HepG2 (cell line): ENCODE measurements around the gene SPAG8. TPM values are rescaled to one million over a fixed set of nuclear protein-coding genes. Genes with fewer than 3 reads are reported as not detected.

Source experiments
- ATAD3A ChIP-seq: sonication (generic); formaldehyde crosslinking; IDR thresholded peaks from 2 replicates; pipeline ENCODE4 v1.4.0; 2020; ENCODE audit warnings: missing genetic modification reagents
- BRF2 ChIP-seq: sonication (generic); formaldehyde crosslinking; IDR thresholded peaks from 2 replicates; pipeline ENCODE4 v1.8.1; 2022; ENCODE audit warnings: mild to moderate bottlenecking, missing genetic modification reagents
- CREM ChIP-seq, 2 experiments: sonication (generic) in 1 of 2; formaldehyde crosslinking in 1 of 2; IDR thresholded peaks; 2 replicates each; pipeline versions ENCODE4 v1.4.0 to v1.6.1; 2016 to 2020; ENCODE audit warnings: antibody characterized with exemption in 1 of 2, mild to moderate bottlenecking in 1 of 2, missing genetic modification reagents in 1 of 2
- DMAP1 ChIP-seq: IDR thresholded peaks from 2 replicates; pipeline ENCODE4 v1.6.1; 2016
- DPF2 ChIP-seq: sonication (generic); formaldehyde crosslinking; IDR thresholded peaks from 2 replicates; pipeline ENCODE4 v1.4.0; 2020; ENCODE audit warnings: mild to moderate bottlenecking, low read depth, missing genetic modification reagents, borderline replicate concordance
- JARID2 ChIP-seq: sonication (generic); formaldehyde crosslinking; IDR thresholded peaks from 2 replicates; pipeline ENCODE4 v1.8.1; 2023; ENCODE audit warnings: missing genetic modification reagents, inconsistent platforms; ENCODE audit not compliant: insufficient replicate concordance
- ZFX ChIP-seq: sonication (generic); formaldehyde crosslinking; IDR thresholded peaks from 2 replicates; pipeline ENCODE4 v1.4.0; 2020; ENCODE audit warnings: mild to moderate bottlenecking, low read depth, missing genetic modification reagents, moderate library complexity
- ZNF3 ChIP-seq: IDR thresholded peaks from 2 replicates; pipeline ENCODE4 v1.7.0; 2017; ENCODE audit warnings: inconsistent platforms
- ZNF460 ChIP-seq: sonication (generic); formaldehyde crosslinking; IDR thresholded peaks from 2 replicates; pipeline ENCODE4 v1.5.1; 2020; ENCODE audit warnings: missing genetic modification reagents, mild to moderate bottlenecking, borderline replicate concordance
- ZNF546 ChIP-seq: sonication (generic); formaldehyde crosslinking; conservative IDR thresholded peaks from 2 replicates; pipeline ENCODE4 v1.8.1; 2023; ENCODE audit warnings: mild to moderate bottlenecking, missing genetic modification reagents
- polyA plus RNA-seq, 8 experiments: library from polyadenylated mRNA; depleted of rRNA in 3 of 8; stranded (reverse) in 7 of 8; unstranded in 1 of 8; fragments of >200 nt; fragmentation: Illumina TruSeq in 4 of 8; extraction: Trizol in 4 of 8; gene quantifications; 2 replicates each; pipeline versions ENCODE4 v1.2.1 to v1.2.3, GENCODE V29; 2011 to 2016; ENCODE audit warnings: low read depth in 4 of 8, missing spikeins in 1 of 8, mixed read lengths in 1 of 8; ENCODE audit not compliant: insufficient read depth in 1 of 8
- total RNA-seq, 5 experiments: library from RNA; depleted of rRNA; stranded (reverse); fragments of >200 nt; fragmentation: Illumina TruSeq; extraction: Trizol; gene quantifications; 2 replicates each; pipeline ENCODE4 v1.2.3, GENCODE V29; 2016; ENCODE audit warnings: low read depth in 1 of 5
- TF ChIP-seq, protein P1 (sequence below): sonication (generic); formaldehyde crosslinking; IDR thresholded peaks from 2 replicates; pipeline ENCODE4 v1.5.0; 2020; ENCODE audit warnings: mild to moderate bottlenecking, missing genetic modification reagents, borderline replicate concordance
- TF ChIP-seq, protein P2 (sequence below): sonication (generic); formaldehyde crosslinking; IDR thresholded peaks from 2 replicates; pipeline ENCODE4 v1.4.0; 2020; ENCODE audit warnings: missing genetic modification reagents, mild to moderate bottlenecking, borderline replicate concordance
- TF ChIP-seq, protein P3 (sequence below): IDR thresholded peaks from 2 replicates; pipeline ENCODE4 v1.6.1; 2016; ENCODE audit warnings: low read depth

The SPAG8 gene
- total and polyA plus RNA-seq, 2 of the 13 experiments (the other 11 are each of a cell fraction or from before 2014, with no cell fraction given), result 0.18 to 0.27 TPM

DNA sequence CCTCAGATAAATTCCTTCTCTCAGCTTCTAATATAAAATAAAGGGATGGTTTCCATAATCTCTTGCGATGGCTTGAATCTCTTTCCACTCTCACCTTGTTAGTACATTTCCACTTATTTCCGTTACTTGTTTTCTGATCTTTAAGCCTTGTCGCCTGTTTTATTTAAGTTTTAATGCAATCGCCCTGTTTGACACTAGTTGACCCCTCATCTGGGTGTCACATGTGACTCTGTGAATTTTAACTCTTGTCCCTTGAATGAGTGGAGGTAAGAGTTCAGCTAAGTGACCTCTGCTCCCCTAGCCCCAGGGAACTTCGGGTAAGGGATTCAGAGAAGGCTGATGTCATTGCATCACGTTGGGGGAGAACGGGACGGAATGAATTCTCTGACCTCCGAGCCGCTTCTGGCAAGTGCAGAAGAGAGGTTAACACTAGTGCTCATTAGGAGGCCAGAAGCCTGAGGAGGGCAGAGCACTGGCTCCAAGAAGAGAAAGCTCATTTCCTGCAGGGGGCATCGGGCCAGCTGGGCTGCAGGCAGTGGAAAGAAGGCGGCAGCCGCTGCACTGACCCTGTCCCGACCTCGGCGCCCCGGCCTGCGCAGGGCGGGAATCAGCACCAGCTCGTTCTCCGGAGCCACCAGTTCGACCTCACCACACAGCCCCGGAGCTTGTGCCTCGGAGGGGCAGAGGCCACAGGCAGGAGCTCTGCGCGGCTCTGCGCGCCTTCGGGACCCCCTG lies 2.2 kb upstream of the SPAG8 start (continued):
- TF ChIP-seq, protein P1, sequence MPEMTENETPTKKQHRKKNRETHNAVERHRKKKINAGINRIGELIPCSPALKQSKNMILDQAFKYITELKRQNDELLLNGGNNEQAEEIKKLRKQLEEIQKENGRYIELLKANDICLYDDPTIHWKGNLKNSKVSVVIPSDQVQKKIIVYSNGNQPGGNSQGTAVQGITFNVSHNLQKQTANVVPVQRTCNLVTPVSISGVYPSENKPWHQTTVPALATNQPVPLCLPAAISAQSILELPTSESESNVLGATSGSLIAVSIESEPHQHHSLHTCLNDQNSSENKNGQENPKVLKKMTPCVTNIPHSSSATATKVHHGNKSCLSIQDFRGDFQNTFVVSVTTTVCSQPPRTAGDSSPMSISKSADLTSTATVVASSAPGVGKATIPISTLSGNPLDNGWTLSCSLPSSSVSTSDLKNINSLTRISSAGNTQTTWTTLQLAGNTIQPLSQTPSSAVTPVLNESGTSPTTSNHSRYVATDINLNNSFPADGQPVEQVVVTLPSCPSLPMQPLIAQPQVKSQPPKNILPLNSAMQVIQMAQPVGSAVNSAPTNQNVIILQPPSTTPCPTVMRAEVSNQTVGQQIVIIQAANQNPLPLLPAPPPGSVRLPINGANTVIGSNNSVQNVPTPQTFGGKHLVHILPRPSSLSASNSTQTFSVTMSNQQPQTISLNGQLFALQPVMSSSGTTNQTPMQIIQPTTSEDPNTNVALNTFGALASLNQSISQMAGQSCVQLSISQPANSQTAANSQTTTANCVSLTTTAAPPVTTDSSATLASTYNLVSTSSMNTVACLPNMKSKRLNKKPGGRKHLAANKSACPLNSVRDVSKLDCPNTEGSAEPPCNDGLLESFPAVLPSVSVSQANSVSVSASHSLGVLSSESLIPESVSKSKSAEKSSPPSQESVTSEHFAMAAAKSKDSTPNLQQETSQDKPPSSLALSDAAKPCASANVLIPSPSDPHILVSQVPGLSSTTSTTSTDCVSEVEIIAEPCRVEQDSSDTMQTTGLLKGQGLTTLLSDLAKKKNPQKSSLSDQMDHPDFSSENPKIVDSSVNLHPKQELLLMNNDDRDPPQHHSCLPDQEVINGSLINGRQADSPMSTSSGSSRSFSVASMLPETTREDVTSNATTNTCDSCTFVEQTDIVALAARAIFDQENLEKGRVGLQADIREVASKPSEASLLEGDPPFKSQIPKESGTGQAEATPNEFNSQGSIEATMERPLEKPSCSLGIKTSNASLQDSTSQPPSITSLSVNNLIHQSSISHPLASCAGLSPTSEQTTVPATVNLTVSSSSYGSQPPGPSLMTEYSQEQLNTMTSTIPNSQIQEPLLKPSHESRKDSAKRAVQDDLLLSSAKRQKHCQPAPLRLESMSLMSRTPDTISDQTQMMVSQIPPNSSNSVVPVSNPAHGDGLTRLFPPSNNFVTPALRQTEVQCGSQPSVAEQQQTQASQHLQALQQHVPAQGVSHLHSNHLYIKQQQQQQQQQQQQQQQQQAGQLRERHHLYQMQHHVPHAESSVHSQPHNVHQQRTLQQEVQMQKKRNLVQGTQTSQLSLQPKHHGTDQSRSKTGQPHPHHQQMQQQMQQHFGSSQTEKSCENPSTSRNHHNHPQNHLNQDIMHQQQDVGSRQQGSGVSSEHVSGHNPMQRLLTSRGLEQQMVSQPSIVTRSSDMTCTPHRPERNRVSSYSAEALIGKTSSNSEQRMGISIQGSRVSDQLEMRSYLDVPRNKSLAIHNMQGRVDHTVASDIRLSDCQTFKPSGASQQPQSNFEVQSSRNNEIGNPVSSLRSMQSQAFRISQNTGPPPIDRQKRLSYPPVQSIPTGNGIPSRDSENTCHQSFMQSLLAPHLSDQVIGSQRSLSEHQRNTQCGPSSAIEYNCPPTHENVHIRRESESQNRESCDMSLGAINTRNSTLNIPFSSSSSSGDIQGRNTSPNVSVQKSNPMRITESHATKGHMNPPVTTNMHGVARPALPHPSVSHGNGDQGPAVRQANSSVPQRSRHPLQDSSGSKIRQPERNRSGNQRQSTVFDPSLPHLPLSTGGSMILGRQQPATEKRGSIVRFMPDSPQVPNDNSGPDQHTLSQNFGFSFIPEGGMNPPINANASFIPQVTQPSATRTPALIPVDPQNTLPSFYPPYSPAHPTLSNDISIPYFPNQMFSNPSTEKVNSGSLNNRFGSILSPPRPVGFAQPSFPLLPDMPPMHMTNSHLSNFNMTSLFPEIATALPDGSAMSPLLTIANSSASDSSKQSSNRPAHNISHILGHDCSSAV, result no peak
- TF ChIP-seq ATAD3A (no peak), DMAP1 (CRISPR knock-in tag) (peak; percentile 78), CREM (IDR thresholded peaks at IDR 0.05) (no peak), CREM (CRISPR knock-in tag; IDR thresholded peaks at IDR 0.05) (no peak), DPF2 (CRISPR knock-in tag) (no peak), ZFX (CRISPR knock-in tag) (peak; percentile 66; the same call in 1 of the 2 replicates), ZNF546 (CRISPR knock-in tag) (no peak), BRF2 (CRISPR knock-in tag) (no peak), ZNF460 (CRISPR knock-in tag) (no peak), JARID2 (CRISPR knock-in tag) (no peak), ZNF3 (no peak)
- TF ChIP-seq, protein P2, sequence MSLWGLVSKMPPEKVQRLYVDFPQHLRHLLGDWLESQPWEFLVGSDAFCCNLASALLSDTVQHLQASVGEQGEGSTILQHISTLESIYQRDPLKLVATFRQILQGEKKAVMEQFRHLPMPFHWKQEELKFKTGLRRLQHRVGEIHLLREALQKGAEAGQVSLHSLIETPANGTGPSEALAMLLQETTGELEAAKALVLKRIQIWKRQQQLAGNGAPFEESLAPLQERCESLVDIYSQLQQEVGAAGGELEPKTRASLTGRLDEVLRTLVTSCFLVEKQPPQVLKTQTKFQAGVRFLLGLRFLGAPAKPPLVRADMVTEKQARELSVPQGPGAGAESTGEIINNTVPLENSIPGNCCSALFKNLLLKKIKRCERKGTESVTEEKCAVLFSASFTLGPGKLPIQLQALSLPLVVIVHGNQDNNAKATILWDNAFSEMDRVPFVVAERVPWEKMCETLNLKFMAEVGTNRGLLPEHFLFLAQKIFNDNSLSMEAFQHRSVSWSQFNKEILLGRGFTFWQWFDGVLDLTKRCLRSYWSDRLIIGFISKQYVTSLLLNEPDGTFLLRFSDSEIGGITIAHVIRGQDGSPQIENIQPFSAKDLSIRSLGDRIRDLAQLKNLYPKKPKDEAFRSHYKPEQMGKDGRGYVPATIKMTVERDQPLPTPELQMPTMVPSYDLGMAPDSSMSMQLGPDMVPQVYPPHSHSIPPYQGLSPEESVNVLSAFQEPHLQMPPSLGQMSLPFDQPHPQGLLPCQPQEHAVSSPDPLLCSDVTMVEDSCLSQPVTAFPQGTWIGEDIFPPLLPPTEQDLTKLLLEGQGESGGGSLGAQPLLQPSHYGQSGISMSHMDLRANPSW (CRISPR knock-in tag), result no peak
- TF ChIP-seq, protein P3, sequence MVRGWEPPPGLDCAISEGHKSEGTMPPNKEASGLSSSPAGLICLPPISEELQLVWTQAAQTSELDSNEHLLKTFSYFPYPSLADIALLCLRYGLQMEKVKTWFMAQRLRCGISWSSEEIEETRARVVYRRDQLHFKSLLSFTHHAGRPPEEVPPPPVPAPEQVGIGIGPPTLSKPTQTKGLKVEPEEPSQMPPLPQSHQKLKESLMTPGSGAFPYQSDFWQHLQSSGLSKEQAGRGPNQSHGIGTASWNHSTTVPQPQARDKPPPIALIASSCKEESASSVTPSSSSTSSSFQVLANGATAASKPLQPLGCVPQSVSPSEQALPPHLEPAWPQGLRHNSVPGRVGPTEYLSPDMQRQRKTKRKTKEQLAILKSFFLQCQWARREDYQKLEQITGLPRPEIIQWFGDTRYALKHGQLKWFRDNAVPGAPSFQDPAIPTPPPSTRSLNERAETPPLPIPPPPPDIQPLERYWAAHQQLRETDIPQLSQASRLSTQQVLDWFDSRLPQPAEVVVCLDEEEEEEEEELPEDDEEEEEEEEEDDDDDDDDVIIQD, result peak; percentile 69
